HepG2 (cell line): ENCODE results near the gene C16orf89. TPM values are rescaled to one million over a fixed set of nuclear protein-coding genes. Genes with fewer than 3 reads are reported as not detected.

Experiments
- ATF7 ChIP-seq, 2 experiments: fragments of 450-650 bp in 1 of 2; sonication (generic) in 1 of 2; formaldehyde crosslinking in 1 of 2; IDR thresholded peaks; 2 replicates each; pipeline versions ENCODE4 v1.4.0 to v1.6.1; 2016 to 2020; ENCODE audit warnings: antibody characterized with exemption in 1 of 2, mild to moderate bottlenecking in 1 of 2, missing genetic modification reagents in 1 of 2
- FOXC1 ChIP-seq: sonication (generic); formaldehyde crosslinking; IDR thresholded peaks from 2 replicates; pipeline ENCODE4 v1.8.0; 2022; ENCODE audit warnings: mild to moderate bottlenecking, missing genetic modification reagents, borderline replicate concordance
- GATA4 ChIP-seq: sonication (generic); IDR thresholded peaks from 2 replicates; pipeline ENCODE4 v1.6.1; 2016; ENCODE audit warnings: antibody characterized with exemption, low read depth, borderline replicate concordance
- MEIS2 ChIP-seq: sonication (generic); formaldehyde crosslinking; IDR thresholded peaks from 2 replicates; pipeline ENCODE4 v1.9.0; 2021; ENCODE audit warnings: mild to moderate bottlenecking, missing genetic modification reagents
- MLLT10 ChIP-seq: sonication (generic); formaldehyde crosslinking; IDR thresholded peaks from 2 replicates; pipeline ENCODE4 v1.4.0; 2020; ENCODE audit warnings: missing genetic modification reagents
- PHF20 ChIP-seq: sonication (generic); formaldehyde crosslinking; IDR thresholded peaks from 2 replicates; pipeline ENCODE4 v1.5.0; 2020; ENCODE audit warnings: mild to moderate bottlenecking, missing genetic modification reagents
- RBAK ChIP-seq: sonication (generic); formaldehyde crosslinking; IDR thresholded peaks from 2 replicates; pipeline ENCODE4 v1.5.1; 2020; ENCODE audit warnings: mild to moderate bottlenecking, missing genetic modification reagents
- RORA ChIP-seq: sonication (generic); formaldehyde crosslinking; IDR thresholded peaks from 2 replicates; pipeline ENCODE4 v1.5.0; 2020; ENCODE audit warnings: mild to moderate bottlenecking, missing genetic modification reagents, moderate library complexity
- TAF15 ChIP-seq: fragments of 200-400 bp; formaldehyde crosslinking; IDR thresholded peaks from one replicate; pipeline ENCODE4 v1.6.1; 2018; ENCODE audit warnings: mild to moderate bottlenecking, low read depth, low read length; ENCODE audit not compliant: poor library complexity, severe bottlenecking
- TBP ChIP-seq: sonication (generic); formaldehyde crosslinking; IDR thresholded peaks from 2 replicates; pipeline ENCODE4 v1.5.0; 2020; ENCODE audit warnings: missing genetic modification reagents
- ZFAT ChIP-seq: sonication (generic); formaldehyde crosslinking; conservative IDR thresholded peaks from 2 replicates; pipeline ENCODE4 v1.8.1; 2023; ENCODE audit warnings: missing genetic modification reagents, inconsistent platforms
- ZNF20 ChIP-seq: sonication (generic); formaldehyde crosslinking; IDR thresholded peaks from 2 replicates; pipeline ENCODE4 v1.4.0; 2020; ENCODE audit warnings: mild to moderate bottlenecking, moderate library complexity, missing genetic modification reagents
- ZNF225 ChIP-seq: sonication (generic); formaldehyde crosslinking; IDR thresholded peaks from 2 replicates; pipeline ENCODE4 v1.4.0; 2020; ENCODE audit warnings: mild to moderate bottlenecking, missing genetic modification reagents
- ZNF263 ChIP-seq: sonication (generic); formaldehyde crosslinking; IDR thresholded peaks from 2 replicates; pipeline ENCODE4 v1.4.0; 2020; ENCODE audit warnings: missing genetic modification reagents
- ZNF335 ChIP-seq: sonication (generic); formaldehyde crosslinking; IDR thresholded peaks from 2 replicates; pipeline ENCODE4 v1.4.0; 2020; ENCODE audit warnings: missing genetic modification reagents
- ZNF446 ChIP-seq: sonication (generic); formaldehyde crosslinking; IDR thresholded peaks from 2 replicates; pipeline ENCODE4 v1.5.0; 2020; ENCODE audit warnings: mild to moderate bottlenecking, missing genetic modification reagents
- ZNF616 ChIP-seq: sonication (generic); formaldehyde crosslinking; IDR thresholded peaks from 2 replicates; pipeline ENCODE4 v1.5.0; 2020; ENCODE audit warnings: low read depth, mild to moderate bottlenecking, missing genetic modification reagents
- ZNF652 ChIP-seq: IDR thresholded peaks from 2 replicates; pipeline ENCODE4 v1.6.1; 2016; ENCODE audit warnings: low read depth, borderline replicate concordance
- ZNF709 ChIP-seq: sonication (generic); formaldehyde crosslinking; IDR thresholded peaks from 2 replicates; pipeline ENCODE4 v1.5.0; 2020; ENCODE audit warnings: mild to moderate bottlenecking, missing genetic modification reagents
- ZNF775 ChIP-seq: sonication (generic); formaldehyde crosslinking; IDR thresholded peaks from 2 replicates; pipeline ENCODE4 v1.4.0; 2020; ENCODE audit warnings: missing genetic modification reagents, mild to moderate bottlenecking, moderate library complexity, borderline replicate concordance
- polyA plus RNA-seq, 8 experiments: library from polyadenylated mRNA; depleted of rRNA in 3 of 8; stranded (reverse) in 7 of 8; unstranded in 1 of 8; fragments of >200 nt; fragmentation: Illumina TruSeq in 4 of 8; extraction: Trizol in 4 of 8; gene quantifications; 2 replicates each; pipeline versions ENCODE4 v1.2.1 to v1.2.3, GENCODE V29; 2011 to 2016; ENCODE audit warnings: low read depth in 4 of 8, missing spikeins in 1 of 8, mixed read lengths in 1 of 8; ENCODE audit not compliant: insufficient read depth in 1 of 8
- total RNA-seq, 5 experiments: library from RNA; depleted of rRNA; stranded (reverse); fragments of >200 nt; fragmentation: Illumina TruSeq; extraction: Trizol; gene quantifications; 2 replicates each; pipeline ENCODE4 v1.2.3, GENCODE V29; 2016; ENCODE audit warnings: low read depth in 1 of 5
- TF ChIP-seq, protein P1 (sequence below): sonication (generic); formaldehyde crosslinking; IDR thresholded peaks from 2 replicates; pipeline ENCODE4 v1.9.0; 2022; ENCODE audit warnings: low read depth, missing genetic modification reagents
- TF ChIP-seq, protein P2 (sequence below): sonication (generic); formaldehyde crosslinking; conservative IDR thresholded peaks from 2 replicates; pipeline ENCODE4 v1.4.0; 2020; ENCODE audit warnings: missing genetic modification reagents
- TF ChIP-seq, protein P3 (sequence below): sonication (generic); formaldehyde crosslinking; IDR thresholded peaks from 2 replicates; pipeline ENCODE4 v1.8.0; 2022; ENCODE audit warnings: mild to moderate bottlenecking, missing genetic modification reagents

The C16orf89 gene
- total and polyA plus RNA-seq, 2 of the 13 experiments (the other 11 are each of a cell fraction or from before 2014, with no cell fraction given) = 1.9 to 3.4 TPM

DNA sequence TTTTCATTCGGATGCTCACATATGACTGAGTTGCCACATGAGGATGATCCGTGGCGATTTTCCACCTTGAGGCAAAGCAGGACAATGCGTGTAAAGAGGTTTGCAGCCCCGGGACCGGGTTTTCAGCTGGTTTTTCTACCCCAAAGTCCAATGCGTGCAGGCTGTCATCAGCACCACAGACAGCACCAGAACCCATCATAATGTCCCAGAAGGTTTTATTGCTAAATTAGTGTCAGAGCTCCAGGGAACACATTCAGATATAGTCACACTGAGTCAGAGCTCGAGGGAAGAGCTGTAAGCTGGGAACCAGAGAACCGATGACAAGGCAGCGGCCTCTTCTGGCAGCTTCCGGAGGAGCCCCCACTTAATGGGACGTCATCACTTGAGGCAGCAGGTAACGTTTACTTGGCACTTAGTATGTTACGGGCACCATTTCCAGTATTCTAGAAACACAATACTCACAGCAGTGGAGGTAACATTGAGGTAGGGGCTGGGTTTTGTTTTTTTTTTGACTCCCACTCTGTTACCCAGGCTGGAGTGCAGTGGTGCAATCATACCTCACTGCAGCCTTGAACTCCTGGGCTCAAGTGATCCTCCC, 23.1 kb downstream of the C16orf89 start (continued):
- TF ChIP-seq, protein P1, sequence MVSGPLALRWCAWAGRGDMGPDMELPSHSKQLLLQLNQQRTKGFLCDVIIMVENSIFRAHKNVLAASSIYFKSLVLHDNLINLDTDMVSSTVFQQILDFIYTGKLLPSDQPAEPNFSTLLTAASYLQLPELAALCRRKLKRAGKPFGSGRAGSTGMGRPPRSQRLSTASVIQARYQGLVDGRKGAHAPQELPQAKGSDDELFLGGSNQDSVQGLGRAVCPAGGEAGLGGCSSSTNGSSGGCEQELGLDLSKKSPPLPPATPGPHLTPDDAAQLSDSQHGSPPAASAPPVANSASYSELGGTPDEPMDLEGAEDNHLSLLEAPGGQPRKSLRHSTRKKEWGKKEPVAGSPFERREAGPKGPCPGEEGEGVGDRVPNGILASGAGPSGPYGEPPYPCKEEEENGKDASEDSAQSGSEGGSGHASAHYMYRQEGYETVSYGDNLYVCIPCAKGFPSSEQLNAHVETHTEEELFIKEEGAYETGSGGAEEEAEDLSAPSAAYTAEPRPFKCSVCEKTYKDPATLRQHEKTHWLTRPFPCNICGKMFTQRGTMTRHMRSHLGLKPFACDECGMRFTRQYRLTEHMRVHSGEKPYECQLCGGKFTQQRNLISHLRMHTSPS (CRISPR knock-in tag) = no peak
- TF ChIP-seq ZNF263 (CRISPR knock-in tag) (peak; percentile 72; the same call in 1 of the 2 replicates), RBAK (CRISPR knock-in tag) (no peak), RORA (CRISPR knock-in tag) (no peak), FOXC1 (CRISPR knock-in tag) (no peak), GATA4 (no peak), ZFAT (no peak), TBP (no peak), PHF20 (CRISPR knock-in tag) (no peak), ZNF652 (CRISPR knock-in tag) (no peak), MLLT10 (CRISPR knock-in tag) (no peak), ZNF775 (CRISPR knock-in tag) (no peak), ATF7 (IDR thresholded peaks at IDR 0.05) (no peak), ATF7 (CRISPR knock-in tag; IDR thresholded peaks at IDR 0.05) (no peak), ZNF225 (CRISPR knock-in tag) (no peak), ZNF709 (CRISPR knock-in tag) (no peak), ZNF616 (CRISPR knock-in tag) (no peak; the same call in 1 of the 2 replicates), ZNF446 (CRISPR knock-in tag) (no peak), TAF15 (no peak), MEIS2 (CRISPR knock-in tag) (no peak), ZNF335 (CRISPR knock-in tag) (no peak), ZNF20 (no peak)
- TF ChIP-seq, protein P2, sequence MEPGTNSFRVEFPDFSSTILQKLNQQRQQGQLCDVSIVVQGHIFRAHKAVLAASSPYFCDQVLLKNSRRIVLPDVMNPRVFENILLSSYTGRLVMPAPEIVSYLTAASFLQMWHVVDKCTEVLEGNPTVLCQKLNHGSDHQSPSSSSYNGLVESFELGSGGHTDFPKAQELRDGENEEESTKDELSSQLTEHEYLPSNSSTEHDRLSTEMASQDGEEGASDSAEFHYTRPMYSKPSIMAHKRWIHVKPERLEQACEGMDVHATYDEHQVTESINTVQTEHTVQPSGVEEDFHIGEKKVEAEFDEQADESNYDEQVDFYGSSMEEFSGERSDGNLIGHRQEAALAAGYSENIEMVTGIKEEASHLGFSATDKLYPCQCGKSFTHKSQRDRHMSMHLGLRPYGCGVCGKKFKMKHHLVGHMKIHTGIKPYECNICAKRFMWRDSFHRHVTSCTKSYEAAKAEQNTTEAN (CRISPR knock-in tag) = no peak
- TF ChIP-seq, protein P3, sequence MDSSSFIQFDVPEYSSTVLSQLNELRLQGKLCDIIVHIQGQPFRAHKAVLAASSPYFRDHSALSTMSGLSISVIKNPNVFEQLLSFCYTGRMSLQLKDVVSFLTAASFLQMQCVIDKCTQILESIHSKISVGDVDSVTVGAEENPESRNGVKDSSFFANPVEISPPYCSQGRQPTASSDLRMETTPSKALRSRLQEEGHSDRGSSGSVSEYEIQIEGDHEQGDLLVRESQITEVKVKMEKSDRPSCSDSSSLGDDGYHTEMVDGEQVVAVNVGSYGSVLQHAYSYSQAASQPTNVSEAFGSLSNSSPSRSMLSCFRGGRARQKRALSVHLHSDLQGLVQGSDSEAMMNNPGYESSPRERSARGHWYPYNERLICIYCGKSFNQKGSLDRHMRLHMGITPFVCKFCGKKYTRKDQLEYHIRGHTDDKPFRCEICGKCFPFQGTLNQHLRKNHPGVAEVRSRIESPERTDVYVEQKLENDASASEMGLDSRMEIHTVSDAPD = no peak
